22Rv1 (cell line): ENCODE results near the gene RPL36.

Source experiments
- H3K27ac ChIP-seq: fragments of 450-650 bp; 2 replicates; pipeline ENCODE4 v1.5.1; 2017
- CTCF ChIP-seq: fragments of 450-650 bp; IDR thresholded peaks from 2 replicates; pipeline ENCODE4 v1.5.1; 2017; ENCODE audit warnings: mild to moderate bottlenecking
- ZFX ChIP-seq: fragments of 450-650 bp; IDR thresholded peaks from 2 replicates; pipeline ENCODE4 v1.6.1; 2017; ENCODE audit warnings: antibody characterized with exemption, borderline replicate concordance

RPL36 gene

GRCh38 chr19:5703819-5704818, 14.0 kb downstream of the RPL36 start:
- no peak for TF ChIP-seq ZFX
- no peak for TF ChIP-seq CTCF

GRCh38 chr19:5705552-5705951, 15.5 kb downstream of the RPL36 start:
- TF ChIP-seq ZFX = no peak
- no peak for TF ChIP-seq CTCF
- no peak overlapping the region for H3K27ac ChIP-seq

More at GRCh38 chr19:5703819-5704818, 14.0 kb downstream of the RPL36 start:
- no peak overlapping the region for H3K27ac ChIP-seq

- TF ChIP-seq CTCF (no peak), ZFX (no peak)
- no peak overlapping the region for H3K27ac ChIP-seq
These were observed 16.9 kb downstream of the RPL36 start for GRCh38 chr19:5706876-5707573.

- no peak for TF ChIP-seq CTCF
- TF ChIP-seq ZFX = no peak
- H3K27ac ChIP-seq = no peak overlapping the region
These were observed 17.8 kb downstream of the RPL36 start for GRCh38 chr19:5707576-5708575.

- TF ChIP-seq ZFX = no peak
- no peak for TF ChIP-seq CTCF
These were observed 20.9 kb downstream of the RPL36 start for GRCh38 chr19:5711025-5711424.

GRCh38 chr19:5711713-5712161, 21.6 kb downstream of the RPL36 start:
- TF ChIP-seq ZFX (no peak), CTCF (no peak)
- no peak overlapping the region for H3K27ac ChIP-seq

More at GRCh38 chr19:5711025-5711424, 20.9 kb downstream of the RPL36 start:
- H3K27ac ChIP-seq = no peak overlapping the region
